Activated T-cell treated with anti-CD3 and anti-CD28 coated beads for 24 hours (primary cell): ENCODE results near the gene MYH7B.

ENCODE experiments used
- DNase-seq: peaks from one replicate; pipeline ENCODE4 v3.0.0-alpha.2; 2020; ENCODE audit warnings: low read depth

The MYH7B gene

DNA sequence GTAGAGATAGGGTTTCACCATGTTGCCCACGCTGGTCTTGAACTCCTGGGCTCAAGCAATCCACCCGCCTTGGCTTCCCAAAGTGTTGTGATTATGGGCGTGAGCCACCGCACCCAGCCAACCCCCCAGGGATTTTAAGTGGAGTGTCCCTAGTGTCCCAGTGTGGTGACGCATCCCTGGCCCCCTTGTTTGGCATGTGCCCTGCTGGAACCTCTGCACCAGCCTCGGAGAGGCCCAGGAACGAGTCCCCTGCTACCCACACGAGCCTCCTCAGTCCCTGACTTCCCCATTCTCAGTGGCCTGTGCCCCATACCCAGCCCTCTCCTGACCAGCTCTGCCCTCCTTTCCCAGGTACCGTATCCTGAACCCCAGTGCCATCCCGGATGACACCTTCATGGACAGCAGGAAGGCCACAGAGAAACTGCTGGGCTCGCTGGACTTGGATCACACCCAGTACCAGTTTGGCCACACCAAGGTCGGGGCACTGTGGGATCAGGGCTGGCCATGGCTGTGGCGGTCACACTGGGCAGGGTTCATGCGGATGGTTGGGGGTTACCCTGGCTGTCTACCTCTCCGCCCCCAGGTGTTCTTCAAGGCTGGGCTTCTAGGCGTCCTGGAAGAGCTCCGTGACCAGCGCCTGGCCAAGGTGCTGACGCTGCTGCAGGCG, 37.2 kb downstream of the MYH7B start:
- DNase-seq, result no peak

- DNase-seq, result no peak
Observed at GRCh38 chr20:34993941-34994508, 38.4 kb downstream of the MYH7B start.

DNA sequence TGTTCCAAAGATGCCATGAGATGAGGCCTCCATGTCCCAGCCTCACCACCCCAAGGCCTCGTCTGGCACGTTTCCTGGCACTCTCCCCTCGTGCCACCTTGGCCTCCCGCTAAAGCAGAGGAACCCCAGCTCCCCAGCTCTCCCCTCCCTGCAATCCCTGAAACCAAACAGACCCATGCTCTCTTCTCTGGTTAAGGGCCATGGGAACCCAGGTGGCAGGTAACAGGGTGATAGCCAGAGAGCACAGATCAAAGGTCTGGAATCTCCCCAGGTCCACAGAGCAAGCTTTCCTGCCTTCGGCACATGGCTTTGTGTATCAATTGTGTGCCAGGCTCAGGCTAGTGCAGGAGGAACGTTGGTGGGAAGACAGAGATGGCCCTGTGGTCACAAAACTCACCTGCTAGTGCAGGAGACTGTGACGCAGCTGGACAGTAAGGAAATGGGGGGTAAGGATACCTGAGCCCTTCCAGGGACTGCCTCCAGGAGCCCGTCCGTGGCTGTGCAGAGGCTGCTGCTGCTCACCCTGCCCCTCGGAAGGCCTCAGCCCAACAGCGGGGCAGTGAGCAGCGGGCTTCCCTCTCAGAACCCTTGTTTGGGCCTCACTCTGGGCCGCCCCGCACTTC, 39.0 kb downstream of the MYH7B start:
- DNase-seq, result no peak

- DNase-seq, result no peak
Observed at GRCh38 chr20:34995192-34995591, 39.5 kb downstream of the MYH7B start.

DNA sequence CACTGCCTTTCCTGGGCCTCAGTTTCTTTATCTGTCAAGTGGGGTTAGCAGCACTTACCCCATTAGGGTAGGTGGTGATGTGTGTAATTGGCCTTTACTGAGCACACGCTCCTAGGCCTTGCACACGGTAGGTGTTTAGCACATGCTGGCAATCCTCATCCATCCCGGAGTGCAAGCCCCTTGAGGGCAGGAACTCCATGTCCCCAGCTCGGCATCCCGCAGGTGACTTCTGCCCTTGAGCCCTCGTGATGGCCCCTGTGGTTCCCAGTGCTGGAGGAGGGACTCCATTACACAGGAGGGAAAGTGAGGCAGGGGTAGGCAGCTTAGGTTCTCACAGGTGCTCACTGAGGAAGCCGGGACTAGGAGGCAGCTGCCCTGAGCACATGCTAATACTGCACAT, 40.0 kb downstream of the MYH7B start:
- no peak for DNase-seq

- no peak for DNase-seq
Observed at GRCh38 chr20:34996243-34997028, 40.8 kb downstream of the MYH7B start.

DNA sequence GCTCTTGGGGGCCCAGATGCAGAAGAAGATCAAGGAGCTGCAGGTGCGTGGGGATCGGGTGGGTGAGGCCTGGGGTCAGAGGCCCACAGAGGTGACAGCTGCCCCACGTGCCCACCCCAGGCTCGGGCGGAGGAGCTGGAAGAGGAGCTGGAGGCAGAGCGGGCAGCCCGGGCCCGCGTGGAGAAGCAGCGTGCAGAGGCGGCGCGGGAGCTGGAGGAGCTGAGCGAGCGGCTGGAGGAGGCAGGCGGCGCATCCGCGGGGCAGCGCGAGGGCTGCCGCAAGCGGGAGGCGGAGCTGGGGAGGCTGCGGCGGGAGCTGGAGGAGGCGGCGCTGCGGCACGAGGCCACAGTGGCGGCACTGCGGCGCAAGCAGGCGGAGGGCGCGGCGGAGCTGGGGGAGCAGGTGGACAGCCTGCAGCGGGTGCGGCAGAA, 41.5 kb downstream of the MYH7B start:
- DNase-seq, result no peak

DNA sequence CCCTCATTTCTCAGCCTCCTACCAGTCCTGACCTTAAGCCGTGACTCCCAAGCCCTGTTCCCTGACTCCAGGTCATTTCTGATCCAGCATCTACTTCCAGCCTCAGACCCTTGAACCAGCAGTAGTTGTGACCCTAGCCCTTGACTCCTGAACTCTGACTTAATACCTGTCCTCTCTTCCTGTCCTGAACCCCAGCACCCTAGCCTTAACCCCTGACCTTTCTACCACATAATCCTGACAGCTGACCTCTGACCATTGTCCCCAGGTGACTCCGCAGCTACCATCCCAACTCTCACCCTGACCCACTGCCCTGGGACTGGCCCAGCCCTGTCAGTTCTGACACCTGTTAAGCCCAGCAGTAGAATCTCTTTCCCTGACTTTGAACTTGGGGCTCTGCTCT, 42.1 kb downstream of the MYH7B start:
- DNase-seq, result no peak

DNA sequence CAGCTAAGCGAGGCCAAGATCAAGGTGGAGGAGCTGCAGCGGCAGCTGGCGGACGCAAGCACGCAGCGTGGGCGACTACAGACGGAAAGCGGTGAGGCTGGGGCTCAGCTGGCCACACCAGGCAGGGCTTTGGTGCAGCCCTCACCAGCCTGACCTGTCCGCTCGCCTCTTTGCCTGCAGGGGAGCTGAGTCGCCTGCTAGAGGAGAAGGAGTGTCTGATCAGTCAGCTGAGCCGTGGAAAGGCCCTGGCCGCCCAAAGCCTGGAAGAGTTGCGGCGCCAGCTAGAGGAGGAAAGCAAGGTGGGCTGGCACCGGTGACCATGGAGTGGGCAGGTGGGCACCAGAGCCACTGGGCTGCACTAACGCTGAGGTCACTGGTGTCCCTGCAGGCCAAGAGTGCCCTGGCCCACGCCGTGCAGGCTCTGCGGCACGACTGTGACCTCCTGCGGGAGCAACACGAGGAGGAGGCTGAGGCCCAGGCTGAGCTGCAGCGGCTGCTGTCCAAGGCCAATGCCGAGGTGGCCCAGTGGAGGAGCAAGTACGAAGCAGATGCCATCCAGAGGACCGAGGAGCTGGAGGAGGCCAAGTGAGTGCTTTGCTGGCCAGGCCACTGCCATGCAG, 42.8 kb downstream of the MYH7B start:
- DNase-seq, result no peak

DNA sequence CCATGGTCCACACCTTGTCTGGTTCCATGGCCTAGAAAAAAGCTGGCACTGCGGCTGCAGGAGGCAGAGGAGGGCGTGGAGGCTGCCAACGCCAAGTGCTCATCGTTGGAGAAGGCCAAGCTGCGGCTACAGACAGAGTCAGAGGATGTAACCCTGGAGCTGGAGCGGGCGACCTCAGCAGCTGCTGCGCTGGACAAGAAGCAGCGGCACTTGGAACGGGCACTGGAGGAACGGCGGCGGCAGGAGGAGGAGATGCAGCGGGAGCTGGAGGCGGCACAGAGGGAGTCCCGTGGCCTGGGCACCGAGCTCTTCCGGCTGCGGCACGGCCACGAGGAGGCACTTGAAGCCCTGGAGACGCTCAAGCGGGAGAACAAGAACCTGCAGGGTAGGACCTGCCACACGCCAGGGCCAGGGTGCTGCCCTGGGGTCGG, 43.4 kb downstream of the MYH7B start:
- DNase-seq, result no peak

DNA sequence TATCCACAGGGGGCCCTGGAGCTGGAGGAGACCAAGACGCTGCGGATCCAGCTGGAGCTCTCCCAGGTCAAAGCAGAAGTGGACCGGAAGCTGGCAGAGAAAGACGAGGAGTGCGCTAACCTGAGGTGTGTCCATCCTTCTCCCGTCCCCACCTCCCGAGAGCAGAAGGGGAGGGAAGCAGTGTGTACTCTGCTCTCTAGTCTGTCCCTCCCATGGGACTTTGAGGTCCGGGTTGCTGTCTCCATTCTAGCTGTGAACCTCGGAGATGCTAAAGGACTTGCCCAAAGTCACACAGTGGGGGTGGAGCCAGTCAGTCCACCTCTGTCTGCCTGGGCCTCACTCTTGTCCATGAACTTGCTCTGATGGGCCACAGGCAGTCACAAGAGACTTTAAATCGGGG, 44.1 kb downstream of the MYH7B start:
- no peak for DNase-seq

- no peak for DNase-seq
Observed at GRCh38 chr20:35000311-35000921, 44.7 kb downstream of the MYH7B start.

DNA sequence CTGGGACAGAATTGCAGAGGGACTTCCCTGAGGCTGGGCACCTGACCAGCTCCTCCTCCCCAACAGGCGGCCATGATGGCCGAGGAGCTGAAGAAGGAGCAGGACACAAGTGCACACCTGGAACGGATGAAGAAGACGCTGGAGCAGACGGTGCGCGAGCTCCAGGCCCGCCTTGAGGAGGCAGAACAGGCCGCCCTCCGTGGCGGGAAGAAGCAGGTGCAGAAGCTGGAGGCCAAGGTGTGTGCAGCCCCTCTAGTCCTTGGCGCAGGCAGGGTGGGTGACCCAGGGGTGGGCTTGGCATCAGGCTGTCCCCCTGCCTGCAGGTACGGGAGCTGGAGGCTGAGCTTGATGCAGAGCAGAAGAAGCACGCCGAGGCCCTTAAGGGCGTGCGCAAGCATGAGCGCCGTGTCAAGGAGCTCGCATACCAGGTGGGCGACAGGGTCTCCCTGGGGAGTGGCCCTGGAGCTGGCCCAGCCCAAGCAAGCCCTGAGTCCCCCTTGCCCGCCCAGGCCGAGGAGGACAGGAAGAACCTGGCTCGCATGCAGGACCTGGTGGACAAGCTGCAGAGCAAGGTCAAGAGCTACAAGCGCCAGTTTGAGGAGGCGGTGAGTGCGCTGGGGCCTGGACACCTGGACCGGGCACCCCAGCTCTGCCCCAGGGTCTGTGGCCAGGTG, 45.4 kb downstream of the MYH7B start:
- DNase-seq, result no peak

DNA sequence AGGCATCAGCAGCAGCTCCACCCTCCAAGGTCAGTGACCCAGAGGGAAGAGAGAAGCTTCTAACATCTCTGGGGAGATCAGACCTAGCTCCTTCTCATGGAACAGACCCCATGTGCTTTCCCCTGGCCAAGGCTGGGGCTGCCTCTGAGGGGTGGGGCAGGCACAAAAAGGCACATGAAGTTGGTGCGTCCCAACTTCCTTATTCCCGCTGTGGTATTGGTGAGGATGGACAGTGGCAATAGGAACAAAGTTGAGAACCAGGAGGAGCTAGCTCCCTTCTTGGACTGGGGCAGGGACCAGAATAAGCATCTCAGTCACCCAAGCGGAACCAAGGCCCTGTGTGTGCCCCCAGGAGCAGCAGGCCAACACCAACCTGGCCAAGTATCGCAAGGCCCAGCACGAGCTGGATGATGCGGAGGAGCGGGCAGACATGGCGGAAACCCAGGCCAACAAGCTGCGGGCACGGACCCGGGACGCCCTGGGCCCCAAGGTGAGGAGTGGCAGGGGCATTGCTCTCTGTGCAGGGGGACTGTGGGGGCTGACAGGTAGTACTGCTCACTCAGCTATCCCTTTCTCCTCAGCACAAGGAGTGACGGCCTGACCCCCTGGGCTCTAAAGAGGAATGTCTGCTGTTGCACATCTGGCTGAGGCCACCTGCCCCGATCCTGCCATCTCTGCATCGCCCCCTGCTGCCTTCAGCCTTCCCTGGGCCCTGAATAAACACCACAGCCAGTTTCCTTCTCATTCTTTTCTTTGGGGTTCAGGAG, 46.1 kb downstream of the MYH7B start:
- DNase-seq, result no peak

DNA sequence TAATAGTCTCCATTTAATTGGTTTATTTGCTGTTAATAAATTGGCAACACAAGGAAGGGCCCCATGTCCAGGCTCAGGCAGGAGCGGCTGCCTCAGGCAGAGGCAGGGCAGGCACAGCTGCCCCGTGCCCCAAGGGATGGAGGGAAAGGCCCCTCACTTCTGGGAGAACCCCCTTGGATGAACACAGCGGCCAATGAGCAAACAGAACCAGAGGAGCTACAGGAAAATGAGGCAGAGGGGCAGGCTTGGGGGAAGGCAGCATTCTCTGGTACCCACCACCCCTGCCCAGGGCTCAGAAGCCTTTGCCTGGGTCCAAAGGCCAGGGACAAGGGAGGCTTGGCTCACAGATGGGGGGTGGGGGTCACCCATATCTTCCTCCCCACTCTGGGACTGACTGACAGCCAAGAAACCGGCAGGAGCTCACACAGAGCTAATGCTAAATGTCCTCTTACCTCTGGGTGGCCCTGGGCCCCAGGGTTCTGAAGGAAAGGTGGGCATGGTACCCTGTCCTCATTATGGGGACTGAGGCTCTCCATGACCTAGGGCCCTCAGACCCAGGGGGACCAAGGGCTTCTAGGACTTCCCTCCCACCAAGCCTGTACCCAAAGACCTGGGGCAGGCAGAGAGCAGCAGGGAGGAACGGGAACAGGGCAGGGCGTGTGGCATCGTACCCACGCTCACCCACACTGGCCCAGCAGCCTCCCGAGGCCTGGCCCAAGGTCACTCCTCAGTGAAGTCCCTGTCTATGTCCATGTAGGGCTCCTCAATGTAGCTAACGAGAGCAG, 47.0 kb downstream of the MYH7B start:
- DNase-seq, result no peak

DNA sequence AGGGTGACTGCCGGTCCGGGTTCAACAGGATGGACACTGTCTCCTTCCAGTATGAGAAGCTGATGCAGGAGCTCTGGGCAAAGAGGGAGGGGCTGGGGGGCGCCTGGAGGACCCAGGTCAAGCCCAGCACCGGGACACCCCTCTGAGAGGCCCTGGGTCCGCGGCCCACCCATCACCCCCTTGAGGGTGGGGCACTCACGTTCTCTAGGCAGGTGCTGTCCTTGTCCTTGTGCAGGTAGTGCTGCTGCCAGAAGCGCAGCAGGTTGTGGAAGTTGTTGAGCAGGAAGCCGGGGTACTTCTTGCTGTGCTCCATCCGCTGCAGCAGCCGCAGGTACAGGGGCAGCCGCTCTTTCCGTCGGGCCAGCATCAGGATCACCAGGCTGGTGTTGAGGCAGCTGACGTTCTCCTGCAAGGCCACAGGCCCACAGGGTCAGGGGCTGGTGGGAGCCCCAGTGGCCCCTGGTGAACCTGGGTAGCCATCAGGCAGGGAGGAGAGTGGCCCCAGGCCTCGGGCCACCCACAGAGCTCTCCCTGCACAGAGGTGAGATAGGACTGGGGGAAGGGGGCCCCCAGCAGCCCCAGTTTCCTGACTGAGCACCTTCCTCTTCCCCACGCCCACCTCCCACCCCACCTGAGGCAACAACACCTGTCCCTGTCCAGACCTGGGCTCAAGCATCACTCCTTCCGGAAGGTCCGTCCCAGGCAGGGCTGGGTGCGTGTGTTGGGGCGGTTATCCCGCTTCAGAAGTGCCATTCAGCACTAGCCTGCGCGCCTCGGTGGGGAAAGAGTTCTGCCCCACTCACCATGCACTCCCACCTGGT, 47.8 kb downstream of the MYH7B start:
- DNase-seq, result no peak

GRCh38 chr20:35004051-35004725, 48.5 kb downstream of the MYH7B start:
- no peak for DNase-seq

- no peak for DNase-seq
Observed at GRCh38 chr20:35004749-35005462, 49.2 kb downstream of the MYH7B start.
